CD14-positive monocyte (primary cell): ENCODE data around the gene NPAT. TPM values are rescaled to one million over a fixed set of nuclear protein-coding genes. Genes with fewer than 3 reads are reported as not detected.
A peak's percentile ranks its signal among the peaks of the same experiment; 100 is the strongest.

Experiments used
- DNase-seq, 3 donors: peaks; one replicate each; pipeline ENCODE4 v3.0.0-alpha.2; 2011 to 2022
- H2AFZ ChIP-seq: 2 replicates; pipeline ENCODE4 v1.6.0; 2012; ENCODE audit warnings: mild to moderate bottlenecking, low read depth, low read length, inconsistent platforms; ENCODE audit not compliant: insufficient read depth, poor library complexity, severe bottlenecking
- H3K27ac ChIP-seq, 2 donors: 1 replicate in 1 of 2; 2 replicates in 1 of 2; pipeline ENCODE4 v1.5.1; 2012 to 2013; ENCODE audit warnings: low read length in 2 of 2, control low read depth in 1 of 2, inconsistent platforms in 1 of 2, low read depth in 1 of 2, mild to moderate bottlenecking in 1 of 2
- H3K27me3 ChIP-seq, 2 donors: one replicate each; pipeline versions ENCODE4 v1.6.0 to v1.6.1; 2011 to 2013; ENCODE audit warnings: low read length in 2 of 2; ENCODE audit not compliant: control insufficient read depth in 2 of 2, insufficient read depth in 2 of 2
- H3K36me3 ChIP-seq, 2 donors: replicated peaks in 1 of 2; 1 replicate in 1 of 2; 2 replicates in 1 of 2; pipeline versions ENCODE4 v1.5.1 to v1.6.1; 2012 to 2013; ENCODE audit warnings: low read length in 2 of 2, control low read depth in 1 of 2, inconsistent platforms in 1 of 2, mild to moderate bottlenecking in 1 of 2; ENCODE audit not compliant: insufficient read depth in 2 of 2, control insufficient read depth in 1 of 2
- H3K4me1 ChIP-seq, 2 donors: 1 replicate in 1 of 2; 2 replicates in 1 of 2; pipeline versions ENCODE4 v1.5.1 to v1.6.1; 2012 to 2013; ENCODE audit warnings: low read length in 2 of 2, control low read depth in 1 of 2, inconsistent platforms in 1 of 2, mild to moderate bottlenecking in 1 of 2, moderate library complexity in 1 of 2; ENCODE audit not compliant: insufficient read depth in 2 of 2, control insufficient read depth in 1 of 2
- H3K4me2 ChIP-seq: replicated peaks from 2 replicates; pipeline ENCODE3; 2012; ENCODE audit warnings: low read length, moderate library complexity, mild to moderate bottlenecking; ENCODE audit not compliant: poor library complexity, severe bottlenecking; ENCODE audit errors: extremely low read depth
- H3K4me3 ChIP-seq, 3 experiments: fragments of 200-600 bp in 1 of 3; sonication (generic) in 1 of 3; replicated peaks in 1 of 3; 1 replicate in 2 of 3; 2 replicates in 1 of 3; pipeline ENCODE4 v1.5.1; 2011 to 2013; ENCODE audit warnings: low read length in 3 of 3, mild to moderate bottlenecking in 3 of 3, control low read depth in 2 of 3, low read depth in 2 of 3, inconsistent platforms in 1 of 3, moderate library complexity in 1 of 3
- H3K79me2 ChIP-seq: 2 replicates; pipeline ENCODE4 v1.6.0; 2012; ENCODE audit warnings: mild to moderate bottlenecking, control low read depth, inconsistent platforms, low read length, moderate library complexity; ENCODE audit not compliant: insufficient read depth
- H3K9ac ChIP-seq: 2 replicates; pipeline ENCODE4 v1.6.0; 2017; ENCODE audit warnings: low read length, mild to moderate bottlenecking; ENCODE audit not compliant: insufficient read depth, poor library complexity, severe bottlenecking
- H3K9me3 ChIP-seq, 2 donors: replicated peaks in 1 of 2; 1 replicate in 1 of 2; 2 replicates in 1 of 2; pipeline versions ENCODE4 v1.5.1 to v1.6.1; 2012 to 2013; ENCODE audit warnings: low read length in 2 of 2, control low read depth in 1 of 2; ENCODE audit not compliant: control insufficient read depth in 1 of 2, insufficient read depth in 1 of 2
- H4K20me1 ChIP-seq: 2 replicates; pipeline ENCODE4 v1.6.0; 2012; ENCODE audit warnings: mild to moderate bottlenecking, low read length, control low read depth, moderate library complexity; ENCODE audit not compliant: insufficient read depth
- H3K27ac Mint-ChIP-seq, 7 donors: one replicate each; pipeline ENCODE4 v1.8.0; 2020; ENCODE audit warnings: mild to moderate bottlenecking in 7 of 7, mixed read lengths in 7 of 7, moderate library complexity in 6 of 7, inconsistent platforms in 2 of 7
- H3K27me3 Mint-ChIP-seq, 3 donors: one replicate each; pipeline ENCODE4 v1.8.0; 2021 to 2022; ENCODE audit warnings: low read depth in 3 of 3, mild to moderate bottlenecking in 3 of 3, mixed read lengths in 3 of 3, moderate library complexity in 3 of 3, inconsistent platforms in 1 of 3
- H3K36me3 Mint-ChIP-seq, 2 donors: one replicate each; pipeline ENCODE4 v1.8.0; 2020; ENCODE audit warnings: mixed read lengths in 2 of 2, inconsistent platforms in 1 of 2, mild to moderate bottlenecking in 1 of 2
- H3K4me1 Mint-ChIP-seq: one replicate; pipeline ENCODE4 v1.8.0; 2020; ENCODE audit warnings: mild to moderate bottlenecking, mixed read lengths
- H3K4me3 Mint-ChIP-seq, 2 donors: one replicate each; pipeline ENCODE4 v1.8.0; 2020; ENCODE audit warnings: mild to moderate bottlenecking in 2 of 2, mixed read lengths in 2 of 2, moderate library complexity in 1 of 2
- H3K9me3 Mint-ChIP-seq, 7 donors: one replicate each; pipeline ENCODE4 v1.8.0; 2020 to 2022; ENCODE audit warnings: mixed read lengths in 7 of 7, mild to moderate bottlenecking in 6 of 7, moderate library complexity in 6 of 7, inconsistent platforms in 2 of 7
- CTCF ChIP-seq: fragments of 200-600 bp; IDR thresholded peaks from one replicate; pipeline ENCODE4 v1.8.0; 2022; ENCODE audit warnings: antibody characterized with exemption, mild to moderate bottlenecking
- WGBS: methylation state at CpG from one replicate; pipeline ENCODE4 v1.1.5; 2013; ENCODE audit warnings: missing lambda C conversion rate; ENCODE audit not compliant: insufficient coverage; 5-methylcytosine and 5-hydroxymethylcytosine counted together
- intact Hi-C, 2 donors: fragments of 100-400 bp; cut with micrococcal nuclease; formaldehyde crosslinking; loops; one replicate each; pipeline versions ENCODE4 v1.15.0 to v1.15.1; 2023
- polyA plus RNA-seq, 3 donors: library from polyadenylated mRNA; depleted of rRNA in 1 of 3; unstranded in 2 of 3; stranded (reverse) in 1 of 3; fragments of 300-500 nt in 2 of 3; fragments of >200 nt in 1 of 3; fragmentation: Illumina TruSeq in 2 of 3; gene quantifications; 1 replicate in 2 of 3; 2 replicates in 1 of 3; pipeline ENCODE4 v1.2.3, GENCODE V29; 2012 to 2021

The NPAT gene
- polyA plus RNA-seq, 3 donors, result 3.7 to 5.0 (median 4.1) TPM

GRCh38 chr11:108218912-108219783, 3.3 kb downstream of the NPAT start:
- H4K20me1 ChIP-seq, result peaks cover 17% of the 10 kb centered on the region
- peak overlapping the region in 1 of 2 donors; percentile 15 for H3K27ac ChIP-seq
- intact Hi-C loops, result no loop called here
- no peak overlapping the region for H3K4me2 ChIP-seq
- peaks cover 33% of the 10 kb centered on the region for H3K4me1 Mint-ChIP-seq
- H2AFZ ChIP-seq, result no peak overlapping the region
- TF ChIP-seq CTCF, result no peak
- H3K9me3 Mint-ChIP-seq, result peaks cover 0 to 1% (median 0%) of the 10 kb centered on the region in 7 donors
- peaks cover 0 to 6% of the 10 kb centered on the region in 2 donors for H3K36me3 ChIP-seq
- WGBS, result 20% methylated on average over 3 of the region's 7 CpGs
- H3K9ac ChIP-seq, result no peak overlapping the region
- H3K27me3 ChIP-seq, result no peaks in the 10 kb centered on the region
- no peak overlapping the region for H3K4me3 ChIP-seq
- peaks cover 86% of the 10 kb centered on the region for H3K79me2 ChIP-seq
- peak overlapping the region in 1 of 2 donors; percentile 5 for H3K4me3 Mint-ChIP-seq
- H3K27ac Mint-ChIP-seq, result peak overlapping the region in 5 of 7 donors; percentile 51 to 81 (median 61)
- DNase-seq, result no peak
- H3K9me3 ChIP-seq, result no peaks in the 10 kb centered on the region
- H3K27me3 Mint-ChIP-seq, result peaks cover 0 to 2% (median 0%) of the 10 kb centered on the region in 3 donors
- peaks cover 7% of the 10 kb centered on the region in 2 donors for H3K36me3 Mint-ChIP-seq
- H3K4me1 ChIP-seq, result peaks cover 31 to 42% of the 10 kb centered on the region in 2 donors

GRCh38 chr11:108218455-108218854, 4.0 kb downstream of the NPAT start:
- Histone ChIP-seq H3K9me3 (no peaks in the 10 kb centered on the region), H3K79me2 (peaks cover 86% of the 10 kb centered on the region), H3K4me2 (no peak overlapping the region), H3K4me3 (no peak overlapping the region), H3K27ac (no peak overlapping the region), H3K9ac (no peak overlapping the region), H2AFZ (no peak overlapping the region), H3K27me3 (no peaks in the 10 kb centered on the region), H3K36me3 (peaks cover 0 to 13% of the 10 kb centered on the region in 2 donors), H3K4me1 (peaks cover 24 to 35% of the 10 kb centered on the region in 2 donors), H4K20me1 (peaks cover 23% of the 10 kb centered on the region)
- no CpG with 5 or more reads among the region's 2 CpGs for WGBS
- DNase-seq, result no peak
- H3K27ac Mint-ChIP-seq, result no peak overlapping the region
- intact Hi-C loops, result no loop called here
- no peak overlapping the region for H3K4me3 Mint-ChIP-seq
- TF ChIP-seq CTCF, result no peak
- peaks cover 33% of the 10 kb centered on the region for H3K4me1 Mint-ChIP-seq
- peaks cover 0 to 1% (median 0%) of the 10 kb centered on the region in 7 donors for H3K9me3 Mint-ChIP-seq
- H3K27me3 Mint-ChIP-seq, result peaks cover 0 to 2% (median 0%) of the 10 kb centered on the region in 3 donors
- peaks cover 9 to 14% of the 10 kb centered on the region in 2 donors for H3K36me3 Mint-ChIP-seq
